NCI-H2227 treated with DMSO at 0.1 percent for 48 hours (cell line): ENCODE measurements around the gene TMEM8B.

Source experiments
- DNase-seq: peaks from one replicate; lab custom pipeline; 2025; lab: John Stamatoyannopoulos, UW

The TMEM8B gene

GRCh38 chr9:35811381-35812024, 17.5 kb upstream of the TMEM8B start:
- no peak for DNase-seq

DNA sequence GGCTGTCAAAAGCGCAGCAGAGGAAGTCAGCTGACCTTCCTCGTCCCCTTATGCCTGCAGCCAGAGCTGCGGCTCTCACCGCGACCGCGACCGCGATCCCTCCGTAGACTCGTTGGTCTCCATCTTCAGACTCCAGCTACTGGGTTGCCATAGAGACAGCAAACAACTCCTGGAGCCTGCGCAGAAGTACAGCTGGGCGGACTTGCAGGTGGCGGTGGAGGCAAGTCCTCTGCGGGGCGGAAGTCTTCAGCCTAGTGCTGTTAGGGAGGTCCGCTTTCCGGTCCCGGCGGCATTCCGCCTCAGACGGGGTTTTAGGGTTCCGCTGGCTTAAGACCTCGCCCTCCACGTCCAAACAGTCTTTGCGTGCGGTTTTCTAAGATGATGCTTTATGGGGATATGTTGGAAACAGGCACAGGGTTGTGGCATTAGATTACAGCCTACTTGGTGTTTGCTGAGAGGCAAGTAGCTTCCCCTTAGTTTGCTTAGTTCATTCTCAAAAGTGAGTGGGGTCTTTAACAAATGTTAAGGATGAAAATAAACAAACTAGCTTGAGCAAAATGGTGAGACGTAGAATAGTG, 16.9 kb upstream of the TMEM8B start, which contains the start of gene SPAG8:
Gene SPAG8, minus strand, starts transcription at position 238 of the 578 bp plus-strand sequence. Its CDS starts 115 bp downstream, at position 123.
- DNase-seq: peak; percentile 90

GRCh38 chr9:35813434-35814105, 15.5 kb upstream of the TMEM8B start:
- no peak for DNase-seq

DNA sequence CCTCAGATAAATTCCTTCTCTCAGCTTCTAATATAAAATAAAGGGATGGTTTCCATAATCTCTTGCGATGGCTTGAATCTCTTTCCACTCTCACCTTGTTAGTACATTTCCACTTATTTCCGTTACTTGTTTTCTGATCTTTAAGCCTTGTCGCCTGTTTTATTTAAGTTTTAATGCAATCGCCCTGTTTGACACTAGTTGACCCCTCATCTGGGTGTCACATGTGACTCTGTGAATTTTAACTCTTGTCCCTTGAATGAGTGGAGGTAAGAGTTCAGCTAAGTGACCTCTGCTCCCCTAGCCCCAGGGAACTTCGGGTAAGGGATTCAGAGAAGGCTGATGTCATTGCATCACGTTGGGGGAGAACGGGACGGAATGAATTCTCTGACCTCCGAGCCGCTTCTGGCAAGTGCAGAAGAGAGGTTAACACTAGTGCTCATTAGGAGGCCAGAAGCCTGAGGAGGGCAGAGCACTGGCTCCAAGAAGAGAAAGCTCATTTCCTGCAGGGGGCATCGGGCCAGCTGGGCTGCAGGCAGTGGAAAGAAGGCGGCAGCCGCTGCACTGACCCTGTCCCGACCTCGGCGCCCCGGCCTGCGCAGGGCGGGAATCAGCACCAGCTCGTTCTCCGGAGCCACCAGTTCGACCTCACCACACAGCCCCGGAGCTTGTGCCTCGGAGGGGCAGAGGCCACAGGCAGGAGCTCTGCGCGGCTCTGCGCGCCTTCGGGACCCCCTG, 14.8 kb upstream of the TMEM8B start:
- no peak for DNase-seq

GRCh38 chr9:35814841-35815543, 14.0 kb upstream of the TMEM8B start, which contains the start of gene HINT2:
HINT2 (minus strand) TSS chr9:35815042; CDS start chr9:35814979, 63 bp downstream.
- peak; percentile 98 for DNase-seq

- no peak for DNase-seq
Measured at GRCh38 chr9:35816708-35817107, 12.3 kb upstream of the TMEM8B start.

DNA sequence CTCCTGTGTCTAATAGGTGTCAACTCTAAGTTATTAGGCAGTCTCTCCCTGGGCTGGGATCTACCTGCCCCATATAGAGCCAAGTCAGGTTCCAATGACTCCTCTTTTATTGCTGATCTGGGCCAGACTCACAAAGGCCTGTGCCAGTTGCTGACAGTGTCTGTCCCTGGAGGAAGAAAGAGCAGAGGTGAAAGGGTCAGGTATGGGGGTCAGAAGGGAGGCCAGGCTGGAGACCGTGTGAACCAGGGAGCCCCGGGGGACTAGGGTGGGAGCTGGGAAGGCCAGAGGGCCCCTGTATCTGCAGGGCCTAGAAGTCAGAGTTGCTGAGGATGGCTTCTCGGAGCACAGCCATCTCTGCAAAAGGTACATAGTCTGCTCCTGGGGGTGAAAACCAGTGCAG, 10.7 kb upstream of the TMEM8B start:
- DNase-seq: no peak

GRCh38 chr9:35820076-35820475, 9.0 kb upstream of the TMEM8B start:
- no peak for DNase-seq

GRCh38 chr9:35822926-35823325, 6.1 kb upstream of the TMEM8B start:
- no peak for DNase-seq

GRCh38 chr9:35826071-35826701, 2.8 kb upstream of the TMEM8B start:
- DNase-seq: peak; percentile 25

- no peak for DNase-seq
Measured at GRCh38 chr9:35827486-35827885, 1.5 kb upstream of the TMEM8B start.

DNA sequence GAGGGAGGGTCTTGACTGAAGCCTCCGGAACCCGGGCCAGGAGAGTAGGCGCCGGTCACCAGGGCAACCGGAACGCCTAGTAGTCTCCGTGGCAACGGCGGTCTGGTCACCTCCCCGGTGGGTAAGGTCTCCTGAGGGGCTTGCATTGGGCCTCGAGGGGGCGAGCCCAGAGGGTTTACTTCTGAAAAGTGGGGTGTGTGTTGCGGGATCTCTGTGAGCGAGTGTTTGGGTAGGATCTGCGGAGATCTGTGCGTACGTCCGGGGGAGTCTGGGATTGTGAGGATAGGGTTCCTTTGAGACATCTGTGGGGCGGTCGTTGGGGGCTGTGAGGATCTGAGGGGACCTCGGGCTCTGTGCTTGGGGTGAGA, 328 bp upstream of the TMEM8B start, which contains the start of gene FAM221B:
Gene FAM221B, minus strand, starts transcription at position 17 of the 368 bp plus-strand sequence. CDS start 2,571 bp downstream, outside the sequence.
- peak; percentile 39 for DNase-seq

DNA sequence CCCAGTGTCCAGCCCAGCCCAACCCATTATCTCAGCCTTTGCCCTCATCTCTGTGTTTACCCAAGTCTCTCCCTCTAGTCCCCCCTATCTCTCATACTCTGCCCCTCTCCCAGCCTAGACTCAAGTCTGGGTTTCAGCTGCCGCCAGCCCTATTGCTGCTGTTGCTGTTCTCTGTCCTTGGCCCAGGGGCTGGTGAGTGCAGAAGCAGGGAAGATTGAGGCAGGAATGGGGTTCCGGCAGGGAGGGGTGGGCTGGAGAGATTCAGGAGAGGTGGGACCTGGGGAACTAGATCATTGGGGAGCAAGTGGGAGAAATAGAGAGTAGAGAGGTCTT, 702 bp downstream of the TMEM8B start:
- no peak for DNase-seq

GRCh38 chr9:35831040-35831439, 2.0 kb downstream of the TMEM8B start:
- DNase-seq: no peak

DNA sequence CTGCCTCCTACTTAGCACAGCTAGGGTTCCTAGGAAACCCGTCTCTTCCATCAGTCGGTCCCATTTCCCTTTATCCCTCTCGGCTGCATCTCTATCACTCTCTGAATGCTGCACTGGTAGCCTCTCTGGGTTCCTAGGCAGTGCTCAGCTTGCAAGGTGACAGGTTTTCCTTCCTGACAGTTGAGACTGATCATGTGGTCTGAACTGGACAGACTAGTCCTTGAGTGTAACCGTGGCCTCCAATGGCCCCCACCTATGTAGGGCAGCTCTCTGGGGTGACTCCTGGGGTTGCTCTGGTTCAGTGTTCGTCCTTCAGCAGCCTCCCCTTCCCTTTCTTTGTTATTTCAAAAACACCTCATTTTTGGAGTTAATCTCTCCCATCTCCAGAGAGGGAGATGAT, 3.8 kb downstream of the TMEM8B start:
- no peak for DNase-seq

DNA sequence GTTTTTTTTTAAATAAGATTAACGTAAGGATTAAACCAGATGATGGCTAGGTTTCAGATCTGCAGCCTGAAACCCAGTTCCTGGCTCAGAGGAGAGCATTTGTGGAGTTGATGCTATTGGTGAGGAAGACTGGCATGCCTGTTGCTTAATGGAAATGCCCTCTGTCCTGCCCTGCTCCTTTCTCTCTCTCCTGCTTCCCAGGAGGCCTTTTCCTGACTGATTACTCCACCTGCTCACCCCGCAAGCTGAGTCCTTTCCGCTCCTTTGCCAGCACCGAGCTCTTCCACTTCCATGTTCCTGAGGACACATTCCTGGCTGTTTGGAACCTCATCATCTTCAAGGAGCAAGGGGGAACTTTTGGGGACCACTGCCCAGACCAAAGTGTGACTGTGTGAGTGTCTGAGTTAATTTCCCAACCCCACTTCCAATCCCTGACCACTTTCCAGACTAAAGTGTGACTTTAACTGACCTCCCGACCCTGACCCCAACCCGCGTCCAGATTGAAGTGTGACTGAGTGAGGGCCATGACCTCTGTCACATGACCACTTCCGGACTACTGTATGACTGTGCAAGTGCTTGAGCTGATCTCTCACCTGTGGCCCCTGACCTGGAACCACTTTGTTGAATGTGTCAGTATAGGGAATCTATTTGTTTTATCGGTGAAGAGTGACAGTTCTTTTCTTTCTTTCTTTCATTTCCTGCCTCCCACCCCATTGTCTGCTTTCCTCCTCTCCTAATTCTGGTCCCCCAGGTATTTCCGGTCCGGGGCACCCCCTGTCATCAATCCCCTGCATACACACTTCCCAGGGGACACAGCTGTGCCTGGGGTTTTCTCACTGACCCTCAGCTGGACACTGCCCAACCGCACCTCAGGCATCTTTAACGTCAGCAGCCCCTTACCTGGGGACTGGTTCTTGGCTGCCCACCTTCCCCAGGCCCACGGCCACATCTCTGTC, 5.5 kb downstream of the TMEM8B start:
- DNase-seq: no peak

DNA sequence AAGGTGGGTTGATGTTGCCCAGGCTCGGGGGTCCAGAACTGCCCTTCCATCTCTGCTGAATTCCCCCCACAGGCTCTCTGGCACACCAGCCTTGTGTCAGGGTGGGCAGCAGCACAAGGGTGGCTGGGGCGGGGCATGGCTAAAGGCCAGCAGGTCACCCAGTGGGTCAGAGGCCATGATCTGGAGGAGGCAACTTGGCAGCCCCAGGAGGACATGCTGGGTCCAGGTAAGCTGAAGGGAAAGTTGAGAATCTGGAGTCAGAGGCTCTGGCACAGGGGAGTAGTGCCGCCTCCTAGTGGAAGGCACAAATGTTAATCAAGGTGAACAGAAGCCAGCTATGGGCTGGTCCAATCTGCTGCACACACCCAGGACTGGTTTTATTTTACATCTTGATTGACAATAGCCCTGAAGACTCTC, 6.2 kb downstream of the TMEM8B start:
- no peak for DNase-seq

- no peak for DNase-seq
Measured at GRCh38 chr9:35835766-35836165, 6.7 kb downstream of the TMEM8B start.

GRCh38 chr9:35836595-35836994, 7.6 kb downstream of the TMEM8B start:
- no peak for DNase-seq

DNA sequence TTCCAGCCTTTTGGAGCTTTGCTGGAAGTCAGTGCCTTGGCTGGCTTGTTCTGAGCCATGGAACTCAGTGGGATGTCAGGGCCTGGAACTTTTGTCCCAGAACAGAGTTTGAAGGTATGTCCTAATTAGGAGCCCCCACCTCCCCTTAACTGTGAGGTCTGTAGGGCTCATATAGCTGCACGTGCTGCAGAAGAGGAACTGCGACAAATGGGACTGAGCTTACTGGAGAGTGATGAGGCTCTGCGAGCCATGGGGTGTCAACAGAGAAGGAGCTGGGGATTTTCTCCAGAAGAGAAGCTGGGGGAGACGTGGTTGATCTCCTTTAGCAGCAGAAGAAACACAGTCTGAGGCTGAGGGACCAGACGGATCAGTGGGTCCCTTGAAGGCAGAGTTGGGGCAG, 10.9 kb downstream of the TMEM8B start:
- no peak for DNase-seq
